CD14-positive monocyte (primary cell): ENCODE data around the gene ZNF384. TPM values are rescaled to one million over a fixed set of nuclear protein-coding genes. Genes with fewer than 3 reads are reported as not detected.

Experiments
- DNase-seq, 3 donors: peaks; one replicate each; pipeline ENCODE4 v3.0.0-alpha.2; 2011 to 2022
- H2AFZ ChIP-seq: 2 replicates; pipeline ENCODE4 v1.6.0; 2012; ENCODE audit warnings: mild to moderate bottlenecking, low read depth, low read length, inconsistent platforms; ENCODE audit not compliant: insufficient read depth, poor library complexity, severe bottlenecking
- H3K27ac ChIP-seq, 2 donors: 1 replicate in 1 of 2; 2 replicates in 1 of 2; pipeline ENCODE4 v1.5.1; 2012 to 2013; ENCODE audit warnings: low read length in 2 of 2, control low read depth in 1 of 2, inconsistent platforms in 1 of 2, low read depth in 1 of 2, mild to moderate bottlenecking in 1 of 2
- H3K27me3 ChIP-seq, 2 donors: one replicate each; pipeline versions ENCODE4 v1.6.0 to v1.6.1; 2011 to 2013; ENCODE audit warnings: low read length in 2 of 2; ENCODE audit not compliant: control insufficient read depth in 2 of 2, insufficient read depth in 2 of 2
- H3K36me3 ChIP-seq, 2 donors: replicated peaks in 1 of 2; 1 replicate in 1 of 2; 2 replicates in 1 of 2; pipeline versions ENCODE4 v1.5.1 to v1.6.1; 2012 to 2013; ENCODE audit warnings: low read length in 2 of 2, control low read depth in 1 of 2, inconsistent platforms in 1 of 2, mild to moderate bottlenecking in 1 of 2; ENCODE audit not compliant: insufficient read depth in 2 of 2, control insufficient read depth in 1 of 2
- H3K4me1 ChIP-seq, 2 donors: 1 replicate in 1 of 2; 2 replicates in 1 of 2; pipeline versions ENCODE4 v1.5.1 to v1.6.1; 2012 to 2013; ENCODE audit warnings: low read length in 2 of 2, control low read depth in 1 of 2, inconsistent platforms in 1 of 2, mild to moderate bottlenecking in 1 of 2, moderate library complexity in 1 of 2; ENCODE audit not compliant: insufficient read depth in 2 of 2, control insufficient read depth in 1 of 2
- H3K4me2 ChIP-seq: replicated peaks from 2 replicates; pipeline ENCODE3; 2012; ENCODE audit warnings: low read length, moderate library complexity, mild to moderate bottlenecking; ENCODE audit not compliant: poor library complexity, severe bottlenecking; ENCODE audit errors: extremely low read depth
- H3K4me3 ChIP-seq, 3 experiments: fragments of 200-600 bp in 1 of 3; sonication (generic) in 1 of 3; replicated peaks in 1 of 3; 1 replicate in 2 of 3; 2 replicates in 1 of 3; pipeline ENCODE4 v1.5.1; 2011 to 2013; ENCODE audit warnings: low read length in 3 of 3, mild to moderate bottlenecking in 3 of 3, control low read depth in 2 of 3, low read depth in 2 of 3, inconsistent platforms in 1 of 3, moderate library complexity in 1 of 3
- H3K79me2 ChIP-seq: 2 replicates; pipeline ENCODE4 v1.6.0; 2012; ENCODE audit warnings: mild to moderate bottlenecking, control low read depth, inconsistent platforms, low read length, moderate library complexity; ENCODE audit not compliant: insufficient read depth
- H3K9ac ChIP-seq: 2 replicates; pipeline ENCODE4 v1.6.0; 2017; ENCODE audit warnings: low read length, mild to moderate bottlenecking; ENCODE audit not compliant: insufficient read depth, poor library complexity, severe bottlenecking
- H3K9me3 ChIP-seq, 2 donors: replicated peaks in 1 of 2; 1 replicate in 1 of 2; 2 replicates in 1 of 2; pipeline versions ENCODE4 v1.5.1 to v1.6.1; 2012 to 2013; ENCODE audit warnings: low read length in 2 of 2, control low read depth in 1 of 2; ENCODE audit not compliant: control insufficient read depth in 1 of 2, insufficient read depth in 1 of 2
- H4K20me1 ChIP-seq: 2 replicates; pipeline ENCODE4 v1.6.0; 2012; ENCODE audit warnings: mild to moderate bottlenecking, low read length, control low read depth, moderate library complexity; ENCODE audit not compliant: insufficient read depth
- H3K27ac Mint-ChIP-seq, 7 donors: one replicate each; pipeline ENCODE4 v1.8.0; 2020; ENCODE audit warnings: mild to moderate bottlenecking in 7 of 7, mixed read lengths in 7 of 7, moderate library complexity in 6 of 7, inconsistent platforms in 2 of 7
- H3K27me3 Mint-ChIP-seq, 3 donors: one replicate each; pipeline ENCODE4 v1.8.0; 2021 to 2022; ENCODE audit warnings: low read depth in 3 of 3, mild to moderate bottlenecking in 3 of 3, mixed read lengths in 3 of 3, moderate library complexity in 3 of 3, inconsistent platforms in 1 of 3
- H3K36me3 Mint-ChIP-seq, 2 donors: one replicate each; pipeline ENCODE4 v1.8.0; 2020; ENCODE audit warnings: mixed read lengths in 2 of 2, inconsistent platforms in 1 of 2, mild to moderate bottlenecking in 1 of 2
- H3K4me1 Mint-ChIP-seq: one replicate; pipeline ENCODE4 v1.8.0; 2020; ENCODE audit warnings: mild to moderate bottlenecking, mixed read lengths
- H3K4me3 Mint-ChIP-seq, 2 donors: one replicate each; pipeline ENCODE4 v1.8.0; 2020; ENCODE audit warnings: mild to moderate bottlenecking in 2 of 2, mixed read lengths in 2 of 2, moderate library complexity in 1 of 2
- H3K9me3 Mint-ChIP-seq, 7 donors: one replicate each; pipeline ENCODE4 v1.8.0; 2020 to 2022; ENCODE audit warnings: mixed read lengths in 7 of 7, mild to moderate bottlenecking in 6 of 7, moderate library complexity in 6 of 7, inconsistent platforms in 2 of 7
- WGBS: methylation state at CpG from one replicate; pipeline ENCODE4 v1.1.5; 2013; ENCODE audit warnings: missing lambda C conversion rate; ENCODE audit not compliant: insufficient coverage; 5-methylcytosine and 5-hydroxymethylcytosine counted together
- intact Hi-C, 2 donors: fragments of 100-400 bp; cut with micrococcal nuclease; formaldehyde crosslinking; loops; one replicate each; pipeline versions ENCODE4 v1.15.0 to v1.15.1; 2023
- polyA plus RNA-seq, 3 donors: library from polyadenylated mRNA; depleted of rRNA in 1 of 3; unstranded in 2 of 3; stranded (reverse) in 1 of 3; fragments of 300-500 nt in 2 of 3; fragments of >200 nt in 1 of 3; fragmentation: Illumina TruSeq in 2 of 3; gene quantifications; 1 replicate in 2 of 3; 2 replicates in 1 of 3; pipeline ENCODE4 v1.2.3, GENCODE V29; 2012 to 2021
- TF ChIP-seq, protein P1 (sequence below): fragments of 200-600 bp; IDR thresholded peaks from one replicate; pipeline ENCODE4 v1.8.0; 2022; ENCODE audit warnings: antibody characterized with exemption, mild to moderate bottlenecking

The ZNF384 gene
- polyA plus RNA-seq, 3 donors, result 9.6 to 87.0 (median 10.9) TPM

DNA sequence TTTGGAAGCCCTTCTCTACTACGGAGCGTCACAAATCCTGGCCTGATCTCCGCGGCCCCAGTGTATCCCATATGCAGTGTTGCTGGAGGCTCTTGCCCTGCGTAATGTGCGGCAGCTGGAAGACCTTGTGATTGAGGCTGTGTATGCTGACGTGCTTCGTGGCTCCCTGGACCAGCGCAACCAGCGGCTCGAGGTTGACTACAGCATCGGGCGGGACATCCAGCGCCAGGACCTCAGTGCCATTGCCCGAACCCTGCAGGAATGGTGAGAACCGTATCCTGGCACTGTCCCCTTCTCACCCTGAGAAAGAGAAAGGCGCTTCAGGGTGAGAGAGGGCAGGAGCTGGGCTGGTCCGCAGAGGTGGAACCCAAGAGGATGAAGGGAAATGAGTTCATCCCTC is 40.0 kb upstream of the ZNF384 start:
- 97% methylated on average over 15 of the region's 18 CpGs for WGBS
- H3K4me1 ChIP-seq, result peaks cover 8 to 9% of the 10 kb centered on the region in 2 donors

DNA sequence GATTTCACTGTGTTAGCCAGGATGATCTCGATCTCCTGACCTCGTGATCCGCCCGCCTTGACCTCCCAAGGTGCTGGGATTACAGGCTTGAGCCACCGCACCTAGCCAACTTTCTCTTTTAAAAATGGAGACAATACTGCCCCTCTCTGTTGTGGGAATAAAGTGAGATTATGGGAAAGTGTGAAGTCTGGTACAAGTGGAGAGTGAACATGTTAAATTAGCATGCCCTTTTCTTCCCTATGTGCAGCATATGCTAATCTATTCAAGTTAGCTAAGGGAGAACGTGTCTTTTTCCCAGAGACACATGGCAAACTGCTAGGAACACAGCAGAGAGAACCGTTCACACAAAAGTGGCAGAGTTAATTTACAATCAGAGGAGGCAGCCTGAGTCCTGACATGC is 36.2 kb upstream of the ZNF384 start:
- Histone ChIP-seq H3K79me2 (peaks cover 19% of the 10 kb centered on the region), H3K9me3 (no peaks in the 10 kb centered on the region), H4K20me1 (peaks cover 5% of the 10 kb centered on the region), H3K4me1 (peaks cover 14 to 17% of the 10 kb centered on the region in 2 donors), H3K27ac (no peak overlapping the region), H2AFZ (no peak overlapping the region), H3K36me3 (peaks cover 32 to 42% of the 10 kb centered on the region in 2 donors), H3K27me3 (no peaks in the 10 kb centered on the region), H3K9ac (no peak overlapping the region), H3K4me3 (no peak overlapping the region), H3K4me2 (no peak overlapping the region)
- Mint-ChIP-seq H3K27ac (peak overlapping the region in 1 of 7 donors; percentile 64), H3K4me3 (no peak overlapping the region), H3K9me3 (no peaks in the 10 kb centered on the region), H3K4me1 (peaks cover 18% of the 10 kb centered on the region), H3K27me3 (peaks cover 0 to 3% (median 1%) of the 10 kb centered on the region in 3 donors), H3K36me3 (peaks cover 40 to 47% of the 10 kb centered on the region in 2 donors)
- DNase-seq, result no peak
- TF ChIP-seq, protein P1, sequence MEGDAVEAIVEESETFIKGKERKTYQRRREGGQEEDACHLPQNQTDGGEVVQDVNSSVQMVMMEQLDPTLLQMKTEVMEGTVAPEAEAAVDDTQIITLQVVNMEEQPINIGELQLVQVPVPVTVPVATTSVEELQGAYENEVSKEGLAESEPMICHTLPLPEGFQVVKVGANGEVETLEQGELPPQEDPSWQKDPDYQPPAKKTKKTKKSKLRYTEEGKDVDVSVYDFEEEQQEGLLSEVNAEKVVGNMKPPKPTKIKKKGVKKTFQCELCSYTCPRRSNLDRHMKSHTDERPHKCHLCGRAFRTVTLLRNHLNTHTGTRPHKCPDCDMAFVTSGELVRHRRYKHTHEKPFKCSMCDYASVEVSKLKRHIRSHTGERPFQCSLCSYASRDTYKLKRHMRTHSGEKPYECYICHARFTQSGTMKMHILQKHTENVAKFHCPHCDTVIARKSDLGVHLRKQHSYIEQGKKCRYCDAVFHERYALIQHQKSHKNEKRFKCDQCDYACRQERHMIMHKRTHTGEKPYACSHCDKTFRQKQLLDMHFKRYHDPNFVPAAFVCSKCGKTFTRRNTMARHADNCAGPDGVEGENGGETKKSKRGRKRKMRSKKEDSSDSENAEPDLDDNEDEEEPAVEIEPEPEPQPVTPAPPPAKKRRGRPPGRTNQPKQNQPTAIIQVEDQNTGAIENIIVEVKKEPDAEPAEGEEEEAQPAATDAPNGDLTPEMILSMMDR, result no peak
- WGBS, result 100% methylated on average over 3 of the region's 7 CpGs
- intact Hi-C loops, result loop anchor here (2.0 to 10.0 kb wide), 2 partner anchors 61 to 63 kb away; partner anchors contain the start of gene ING4 (in 2 of the 2)

More for the DNA sequence above, 40.0 kb upstream of the ZNF384 start:
- Histone ChIP-seq H3K27me3 (no peaks in the 10 kb centered on the region), H3K36me3 (peaks cover 56 to 75% of the 10 kb centered on the region in 2 donors), H4K20me1 (peaks cover 5% of the 10 kb centered on the region), H3K79me2 (peaks cover 19% of the 10 kb centered on the region), H3K9me3 (no peaks in the 10 kb centered on the region), H3K27ac (no peak overlapping the region), H3K4me2 (no peak overlapping the region), H3K4me3 (no peak overlapping the region), H3K9ac (no peak overlapping the region), H2AFZ (no peak overlapping the region)
- Mint-ChIP-seq H3K36me3 (peaks cover 58 to 84% of the 10 kb centered on the region in 2 donors), H3K27ac (peak overlapping the region in 1 of 7 donors; percentile 10), H3K27me3 (peaks cover 0 to 2% (median 0%) of the 10 kb centered on the region in 3 donors), H3K9me3 (no peaks in the 10 kb centered on the region), H3K4me3 (no peak overlapping the region), H3K4me1 (peaks cover 8% of the 10 kb centered on the region)
- intact Hi-C loops, result loop anchor here in 1 of 2 donors (10.0 kb wide), 1 partner anchor 64 kb away; the partner anchor contains the start of gene ING4
- TF ChIP-seq, protein P1, result no peak
- DNase-seq, result no peak
